ENCODE results near the gene KRTAP9-6. TPM values are rescaled to one million over a fixed set of nuclear protein-coding genes. Genes with fewer than 3 reads are reported as not detected.
A peak's percentile ranks its signal among the peaks of the same experiment; 100 is the strongest.

KRTAP9-6 gene
- total RNA-seq, 3 donors from 2014 or later: not detected

DNA sequence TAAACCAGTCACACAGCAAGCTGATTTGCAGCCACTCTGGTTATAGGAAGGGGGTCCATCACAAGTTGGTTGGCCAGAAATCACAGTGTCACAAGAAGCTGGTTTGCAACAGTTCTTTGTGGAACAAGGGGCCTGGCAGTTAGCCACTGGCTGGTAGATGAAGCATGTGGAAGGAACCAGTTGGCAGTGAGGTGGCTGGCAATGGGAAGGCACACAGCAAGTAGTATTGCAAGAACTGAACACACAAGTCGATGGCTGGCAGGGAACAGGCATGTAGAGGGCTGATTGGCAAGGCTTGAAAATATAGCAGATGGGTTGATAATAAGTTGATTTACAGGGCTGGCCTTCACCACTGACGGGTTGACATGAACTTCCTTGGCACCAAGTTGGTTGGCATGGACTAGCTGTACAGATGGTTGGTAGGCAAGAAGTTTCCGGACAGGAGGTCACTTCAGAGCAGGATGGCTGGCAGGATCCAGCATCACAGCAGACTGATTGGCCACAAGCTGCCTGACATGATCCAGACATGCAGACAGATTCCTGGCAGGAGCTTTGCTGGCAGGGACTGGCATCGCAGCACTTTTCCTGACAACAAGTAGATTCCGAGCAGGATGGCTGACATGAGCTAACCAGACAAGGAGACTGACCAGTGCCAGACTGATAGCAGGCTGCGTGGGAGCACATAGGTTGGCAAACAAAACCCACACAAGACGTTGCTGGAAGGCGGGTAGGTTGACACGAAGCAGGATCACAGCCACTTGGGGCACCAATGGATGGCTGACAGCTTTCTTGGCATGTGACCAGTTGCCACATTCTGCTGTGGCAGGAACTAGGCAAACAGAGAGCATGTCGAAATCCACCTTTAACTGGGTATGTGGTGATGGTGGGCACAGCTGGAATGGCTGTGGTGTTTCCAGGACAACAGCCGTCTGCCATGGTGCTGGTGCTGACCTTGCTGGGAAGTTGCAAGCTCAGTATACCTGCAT lies 37.0 kb downstream of the KRTAP9-6 start, which contains the start of gene KRTAP29-1:
TSS of gene KRTAP29-1 (minus strand) at position 936 of the 986 bp plus-strand sequence. CDS start at position 936, 0 bp downstream.
- intact Hi-C loops (cut with DNase I; ENCODE audit: low total_unique reads): no loop called here
- Histone ChIP-seq H3K9me3 (no peaks in the 10 kb centered on the region), H3K4me3 (peak within 1 kb of the TSS in 1 of 3 donors; percentile 15), H3K36me3 (no peaks in the 10 kb centered on the region), H3K27ac (peak within 1 kb of the TSS; percentile 64 to 65), H3K27me3 (no peaks in the 10 kb centered on the region), H3K4me1 (no peaks in the 10 kb centered on the region)
- DNase-seq (ENCODE audit: low spot score in 2 of 2): peak in 1 of 2 donors; percentile 62
- no peak for TF ChIP-seq POLR2AphosphoS5 (IDR thresholded peaks at IDR 0.05)
- no peak for TF ChIP-seq CTCF (IDR thresholded peaks at IDR 0.05)
- no peak for TF ChIP-seq POLR2A (IDR thresholded peaks at IDR 0.05)

- Histone ChIP-seq H3K4me1 (no peaks in the 10 kb centered on the region), H3K27ac (peak overlapping the region; percentile 64 to 65), H3K9me3 (no peaks in the 10 kb centered on the region), H3K36me3 (no peaks in the 10 kb centered on the region), H3K4me3 (no peak overlapping the region), H3K27me3 (no peaks in the 10 kb centered on the region)
- no peak for DNase-seq (ENCODE audit: low spot score in 2 of 2)
- TF ChIP-seq CTCF (IDR thresholded peaks at IDR 0.05) (no peak), POLR2AphosphoS5 (IDR thresholded peaks at IDR 0.05) (no peak), POLR2A (IDR thresholded peaks at IDR 0.05) (no peak)
- intact Hi-C loops (cut with DNase I; ENCODE audit: low total_unique reads): no loop called here
Measured at GRCh38 chr17:41302981-41303380, 37.8 kb downstream of the KRTAP9-6 start.

DNA sequence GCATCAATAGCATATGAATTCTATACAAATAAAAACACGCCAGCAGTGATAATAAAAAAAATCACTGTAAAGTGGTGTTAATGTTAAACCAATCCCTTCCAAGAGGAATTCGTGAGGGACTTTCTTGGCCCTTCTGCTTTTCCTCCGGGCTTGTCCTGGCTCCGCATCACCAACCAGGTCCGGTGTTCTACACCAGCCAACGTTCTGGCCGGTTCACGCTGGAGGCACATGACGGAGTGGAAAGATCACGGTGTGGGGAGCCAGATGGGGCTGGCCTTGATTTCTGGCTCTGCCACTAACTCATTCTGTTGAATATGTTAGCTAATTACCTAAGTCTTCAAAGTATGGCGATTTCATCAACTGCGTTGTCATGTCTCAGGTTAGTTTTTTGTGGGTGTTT lies 38.9 kb downstream of the KRTAP9-6 start:
- no peaks in the 10 kb centered on the region for H3K27me3 ChIP-seq
- no peaks in the 10 kb centered on the region for H3K4me1 ChIP-seq
- no peak overlapping the region for H3K4me3 ChIP-seq
- DNase-seq (ENCODE audit: low spot score in 2 of 2): no peak
- H3K36me3 ChIP-seq: no peaks in the 10 kb centered on the region
- intact Hi-C loops (cut with DNase I; ENCODE audit: low total_unique reads): no loop called here
- no peak overlapping the region for H3K27ac ChIP-seq
- no peaks in the 10 kb centered on the region for H3K9me3 ChIP-seq
- TF ChIP-seq CTCF (IDR thresholded peaks at IDR 0.05) (no peak), POLR2A (IDR thresholded peaks at IDR 0.05) (no peak), POLR2AphosphoS5 (IDR thresholded peaks at IDR 0.05) (no peak)

DNA sequence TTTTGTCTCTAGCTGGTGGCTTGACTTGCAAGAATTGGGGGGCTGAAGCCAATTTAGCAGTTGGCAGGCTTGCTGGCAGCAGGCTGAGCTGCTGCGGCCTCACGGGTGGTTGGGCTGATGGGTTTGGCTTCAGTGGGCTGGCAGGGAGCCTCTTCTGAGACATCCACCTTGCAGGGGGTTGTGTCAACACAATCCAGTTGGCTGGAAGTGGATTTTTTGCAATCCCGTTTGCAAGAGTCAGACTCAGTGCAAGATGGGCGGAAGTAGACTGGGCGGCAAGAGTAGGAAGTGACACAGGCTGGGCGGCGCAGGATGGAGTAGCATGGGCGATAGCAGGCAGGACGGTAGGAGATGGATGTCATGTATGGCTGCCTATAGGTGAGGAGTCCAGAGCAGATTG lies 42.5 kb downstream of the KRTAP9-6 start:
- no peak for TF ChIP-seq POLR2AphosphoS5 (IDR thresholded peaks at IDR 0.05)
- TF ChIP-seq POLR2A (IDR thresholded peaks at IDR 0.05): no peak
- TF ChIP-seq CTCF (IDR thresholded peaks at IDR 0.05): no peak
- H3K27ac ChIP-seq: peak overlapping the region in 1 of 2 donors; percentile 85
- intact Hi-C loops (cut with DNase I; ENCODE audit: low total_unique reads): no loop called here
- no peaks in the 10 kb centered on the region for H3K4me1 ChIP-seq
- H3K9me3 ChIP-seq: no peaks in the 10 kb centered on the region
- no peak for DNase-seq (ENCODE audit: low spot score in 2 of 2)
- no peaks in the 10 kb centered on the region for H3K27me3 ChIP-seq
- H3K4me3 ChIP-seq: no peak overlapping the region
- no peaks in the 10 kb centered on the region for H3K36me3 ChIP-seq

Data from breast epithelium (tissue), 4 donors.